NT2/D1 (cell line): Measurements from ENCODE around the gene BAAT.
"Not testable (repeated sequence)": the region's sequence is repeated elsewhere in the genome, so short reads cannot be mapped to it uniquely, and the experiment has no call there.

Experiments used
- DNase-seq: peaks from one replicate; pipeline ENCODE4 v3.0.0-alpha.2; 2011; ENCODE audit warnings: low read depth, low spot score
- H3K27me3 ChIP-seq: 2 replicates; pipeline ENCODE4 v1.6.0; 2011; ENCODE audit warnings: mild to moderate bottlenecking; ENCODE audit not compliant: insufficient read length, insufficient read depth
- H3K36me3 ChIP-seq: 2 replicates; pipeline ENCODE4 v1.6.1; 2011; ENCODE audit warnings: mild to moderate bottlenecking, low read length, mixed read lengths; ENCODE audit not compliant: insufficient read depth, insufficient read length
- H3K4me1 ChIP-seq: 2 replicates; pipeline ENCODE4 v1.5.1; 2011; ENCODE audit not compliant: insufficient read depth, insufficient read length
- H3K4me3 ChIP-seq: 2 replicates; pipeline ENCODE4 v1.5.1; 2011; ENCODE audit warnings: low read depth; ENCODE audit not compliant: insufficient read length
- H3K9ac ChIP-seq: 2 replicates; pipeline ENCODE4 v1.6.0; 2011; ENCODE audit warnings: low read depth; ENCODE audit not compliant: insufficient read length
- H3K9me3 ChIP-seq: 2 replicates; pipeline ENCODE4 v1.5.1; 2011; ENCODE audit warnings: mild to moderate bottlenecking, low read length; ENCODE audit not compliant: insufficient read depth
- SUZ12 ChIP-seq: IDR thresholded peaks from 2 replicates; pipeline ENCODE4 v1.6.1; 2011; ENCODE audit not compliant: insufficient read length, insufficient read depth; ENCODE audit errors: extremely low read depth
- YY1 ChIP-seq: IDR thresholded peaks from 2 replicates; pipeline ENCODE4 v1.6.1; 2011; ENCODE audit not compliant: insufficient read length, insufficient read depth
- ZNF274 ChIP-seq: IDR thresholded peaks from 2 replicates; pipeline ENCODE4 v1.6.1; 2011; ENCODE audit warnings: mild to moderate bottlenecking, low read depth, low read length

Gene BAAT

GRCh38 chr9:101384873-101385536 is at the start of gene BAAT:
Gene BAAT (minus strand): TSS chr9:101385006. CDS start chr9:101371404, 13,602 bp downstream.
- not testable (repeated sequence) for H3K4me3 ChIP-seq, H3K4me1 ChIP-seq, H3K9ac ChIP-seq, DNase-seq, H3K27me3 ChIP-seq
- peaks cover 33% of the 10 kb centered on the region for H3K36me3 ChIP-seq
- H3K9me3 ChIP-seq = peaks cover 28% of the 10 kb centered on the region

DNA sequence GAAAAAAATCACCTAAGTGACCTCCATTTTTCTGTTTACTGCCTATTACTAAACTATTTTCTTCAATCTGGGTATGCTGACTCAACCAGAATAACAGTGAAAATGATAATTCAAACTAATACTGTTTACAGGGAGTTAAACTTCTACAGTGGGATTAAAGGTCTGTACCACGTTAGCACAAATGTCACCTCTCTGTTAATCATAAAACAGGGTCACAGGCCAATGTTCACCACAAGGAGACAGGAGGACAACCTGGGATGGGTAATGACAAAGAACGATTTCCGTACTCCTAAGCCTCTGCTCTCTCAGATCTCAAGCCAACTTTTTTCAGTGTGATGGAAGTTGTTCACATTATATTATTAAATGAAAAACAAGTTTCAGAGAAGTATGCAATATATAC is 48.4 kb upstream of the BAAT start:
- Histone ChIP-seq H3K9ac (no peak overlapping the region), H3K36me3 (no peaks in the 10 kb centered on the region), H3K9me3 (no peaks in the 10 kb centered on the region), H3K27me3 (no peaks in the 10 kb centered on the region), H3K4me3 (no peak overlapping the region), H3K4me1 (no peaks in the 10 kb centered on the region)
- no peak for TF ChIP-seq ZNF274
- no peak for TF ChIP-seq SUZ12
- no peak for TF ChIP-seq YY1
- no peak for DNase-seq

GRCh38 chr9:101432740-101433139 is 47.9 kb upstream of the BAAT start:
- no peaks in the 10 kb centered on the region for H3K9me3 ChIP-seq
- H3K4me3 ChIP-seq = no peak overlapping the region
- no peak overlapping the region for H3K9ac ChIP-seq
- H3K36me3 ChIP-seq = no peaks in the 10 kb centered on the region
- no peaks in the 10 kb centered on the region for H3K4me1 ChIP-seq
- TF ChIP-seq YY1 (no peak), ZNF274 (no peak), SUZ12 (no peak)
- no peaks in the 10 kb centered on the region for H3K27me3 ChIP-seq
- DNase-seq = no peak

DNA sequence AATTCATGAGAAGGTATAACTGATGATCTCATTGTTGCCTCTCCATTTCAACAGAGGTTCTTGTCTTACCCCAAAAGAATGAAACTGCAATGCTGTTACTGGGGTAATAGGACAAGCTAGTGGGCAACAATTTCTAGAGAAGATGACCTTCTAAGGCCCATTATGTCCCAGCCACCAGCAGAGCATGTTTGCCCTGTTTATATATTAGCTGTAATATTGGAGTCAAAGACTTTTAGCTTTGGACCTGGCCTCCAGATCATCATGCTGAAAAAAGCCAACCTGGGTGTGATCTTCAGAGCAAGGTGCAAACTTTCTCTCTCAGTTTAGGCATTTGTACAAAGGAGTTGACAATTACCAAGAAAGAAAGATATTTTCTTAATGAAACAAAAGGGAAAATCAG is 47.4 kb upstream of the BAAT start:
- Histone ChIP-seq H3K36me3 (no peaks in the 10 kb centered on the region), H3K27me3 (no peaks in the 10 kb centered on the region), H3K4me3 (no peak overlapping the region), H3K9ac (no peak overlapping the region), H3K9me3 (no peaks in the 10 kb centered on the region), H3K4me1 (no peaks in the 10 kb centered on the region)
- no peak for TF ChIP-seq YY1
- TF ChIP-seq ZNF274 = no peak
- no peak for TF ChIP-seq SUZ12
- no peak for DNase-seq

- no peak for TF ChIP-seq ZNF274
- TF ChIP-seq YY1 = no peak
- no peak for TF ChIP-seq SUZ12
- Histone ChIP-seq H3K36me3 (no peaks in the 10 kb centered on the region), H3K4me1 (no peaks in the 10 kb centered on the region), H3K9ac (no peak overlapping the region), H3K4me3 (no peak overlapping the region), H3K9me3 (no peaks in the 10 kb centered on the region), H3K27me3 (no peaks in the 10 kb centered on the region)
- no peak for DNase-seq
Measured at GRCh38 chr9:101429736-101430135, 44.9 kb upstream of the BAAT start.

DNA sequence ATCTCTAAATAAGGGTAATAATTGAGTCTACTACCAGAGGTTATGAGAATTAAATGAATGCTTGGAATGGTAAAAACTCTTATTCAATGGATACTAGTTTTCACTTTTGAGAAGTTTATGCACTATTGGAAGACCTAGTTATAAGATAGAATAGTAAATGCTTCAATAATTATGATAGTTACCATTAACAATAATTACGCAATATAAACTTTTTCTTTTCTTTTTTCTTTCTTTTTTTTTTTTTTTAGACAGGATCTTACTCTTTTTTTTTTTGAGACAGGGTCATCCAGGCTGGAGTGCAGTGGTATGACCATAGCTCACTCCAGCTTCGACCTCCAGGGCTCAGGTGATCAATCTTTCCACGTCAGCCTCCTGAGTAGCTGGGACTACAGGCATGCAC is 44.1 kb upstream of the BAAT start:
- H3K4me1 ChIP-seq = no peaks in the 10 kb centered on the region
- H3K4me3 ChIP-seq = no peak overlapping the region
- TF ChIP-seq YY1 (no peak), SUZ12 (no peak), ZNF274 (no peak)
- no peak for DNase-seq
- no peak overlapping the region for H3K9ac ChIP-seq
- H3K9me3 ChIP-seq = no peaks in the 10 kb centered on the region
- no peaks in the 10 kb centered on the region for H3K27me3 ChIP-seq
- H3K36me3 ChIP-seq = no peaks in the 10 kb centered on the region

GRCh38 chr9:101427957-101428655 is 43.3 kb upstream of the BAAT start:
- no peaks in the 10 kb centered on the region for H3K9me3 ChIP-seq
- no peak for TF ChIP-seq SUZ12
- no peak for TF ChIP-seq YY1
- TF ChIP-seq ZNF274 = no peak
- no peak overlapping the region for H3K4me3 ChIP-seq
- DNase-seq = no peak
- H3K36me3 ChIP-seq = no peaks in the 10 kb centered on the region
- H3K27me3 ChIP-seq = no peaks in the 10 kb centered on the region
- H3K4me1 ChIP-seq = no peaks in the 10 kb centered on the region
- no peak overlapping the region for H3K9ac ChIP-seq

- Histone ChIP-seq H3K9me3 (no peaks in the 10 kb centered on the region), H3K36me3 (no peaks in the 10 kb centered on the region), H3K27me3 (no peaks in the 10 kb centered on the region), H3K4me1 (no peaks in the 10 kb centered on the region), H3K9ac (no peak overlapping the region), H3K4me3 (no peak overlapping the region)
- DNase-seq = no peak
- TF ChIP-seq ZNF274 (no peak), SUZ12 (no peak), YY1 (no peak)
Measured at GRCh38 chr9:101427358-101427757, 42.6 kb upstream of the BAAT start.
